Measurements from ENCODE around the gene PROCA1. TPM values are rescaled to one million over a fixed set of nuclear protein-coding genes. Genes with fewer than 3 reads are reported as not detected.
A peak's percentile ranks its signal among the peaks of the same experiment; 100 is the strongest.

Gene PROCA1
- total RNA-seq, 6 donors from 2014 or later = 1.2 to 11.5 (median 3.4) TPM

GRCh38 chr17:28705728-28706334 lies 5.9 kb downstream of the PROCA1 start:
- H3K27me3 ChIP-seq = no peaks in the 10 kb centered on the region
- no peak overlapping the region for H3K4me3 ChIP-seq
- no peak for DNase-seq
- peaks cover 17 to 42% (median 30%) of the 10 kb centered on the region in 4 donors for H3K36me3 ChIP-seq
- no peaks in the 10 kb centered on the region for H3K9me3 ChIP-seq
- H3K4me1 ChIP-seq = peaks cover 0 to 11% (median 6%) of the 10 kb centered on the region in 4 donors
- no peak for ATAC-seq (ENCODE audit: low FRiP score in 2 of 2)
- WGBS, 2 donors = 81 to 100% methylated on average over 1 to 10 of the region's 10 CpGs
- TF ChIP-seq POLR2AphosphoS5 (IDR thresholded peaks at IDR 0.05) = no peak
- no peak for TF ChIP-seq CTCF (IDR thresholded peaks at IDR 0.05)
- TF ChIP-seq POLR2A (IDR thresholded peaks at IDR 0.05) = no peak
- no peak for TF ChIP-seq EP300 (IDR thresholded peaks at IDR 0.05)
- H3K27ac ChIP-seq = no peak overlapping the region

GRCh38 chr17:28705074-28705659 lies 6.5 kb downstream of the PROCA1 start:
- Histone ChIP-seq H3K9me3 (no peaks in the 10 kb centered on the region), H3K27me3 (no peaks in the 10 kb centered on the region), H3K27ac (no peak overlapping the region), H3K4me1 (peaks cover 0 to 4% (median 3%) of the 10 kb centered on the region in 4 donors), H3K4me3 (no peak overlapping the region), H3K36me3 (peaks cover 24 to 48% (median 37%) of the 10 kb centered on the region in 4 donors)
- TF ChIP-seq POLR2AphosphoS5 (IDR thresholded peaks at IDR 0.05) (no peak), CTCF (IDR thresholded peaks at IDR 0.05) (no peak), POLR2A (IDR thresholded peaks at IDR 0.05) (no peak), EP300 (IDR thresholded peaks at IDR 0.05) (no peak)
- DNase-seq (no peak), ATAC-seq (ENCODE audit: low FRiP score in 2 of 2) (no peak)
- 81% methylated on average over 4 to 5 of the region's 5 CpGs for WGBS, 2 donors

- ATAC-seq (ENCODE audit: low FRiP score in 2 of 2) = no peak
- TF ChIP-seq CTCF (IDR thresholded peaks at IDR 0.05) (no peak), POLR2AphosphoS5 (IDR thresholded peaks at IDR 0.05) (no peak), POLR2A (IDR thresholded peaks at IDR 0.05) (no peak), EP300 (IDR thresholded peaks at IDR 0.05) (no peak)
- WGBS, 2 donors = 91 to 97% methylated on average over 6 to 13 of the region's 14 CpGs
- no peaks in the 10 kb centered on the region for H3K4me1 ChIP-seq
- DNase-seq = peak in 1 of 2 donors; percentile 71
- no peaks in the 10 kb centered on the region for H3K9me3 ChIP-seq
- no peak overlapping the region for H3K27ac ChIP-seq
- H3K27me3 ChIP-seq = no peaks in the 10 kb centered on the region
- peaks cover 26 to 57% (median 45%) of the 10 kb centered on the region in 4 donors for H3K36me3 ChIP-seq
- no peak overlapping the region for H3K4me3 ChIP-seq
Observed at GRCh38 chr17:28704219-28704858, 7.3 kb downstream of the PROCA1 start.

- Histone ChIP-seq H3K9me3 (no peaks in the 10 kb centered on the region), H3K4me1 (no peaks in the 10 kb centered on the region), H3K27ac (no peak overlapping the region), H3K4me3 (no peak overlapping the region), H3K36me3 (peaks cover 32 to 63% (median 52%) of the 10 kb centered on the region in 4 donors), H3K27me3 (no peaks in the 10 kb centered on the region)
- DNase-seq = no peak
- ATAC-seq (ENCODE audit: low FRiP score in 2 of 2) = no peak
- WGBS, 2 donors = 88% methylated on average over 16 of the region's 16 CpGs
- TF ChIP-seq POLR2AphosphoS5 (IDR thresholded peaks at IDR 0.05) (no peak), CTCF (IDR thresholded peaks at IDR 0.05) (no peak), POLR2A (IDR thresholded peaks at IDR 0.05) (no peak), EP300 (IDR thresholded peaks at IDR 0.05) (no peak)
Observed at GRCh38 chr17:28703552-28704218, 8.0 kb downstream of the PROCA1 start.
